SU-DHL-6 (cell line): ENCODE results near the gene CDK18.

Source experiments
- H2AFZ ChIP-seq: fragments of 200-600 bp; sonication (generic); 2 replicates; pipeline ENCODE4 v1.6.1; 2014; ENCODE audit warnings: low read depth, mild to moderate bottlenecking, moderate library complexity, mixed read lengths, antibody characterized with exemption, low read length; ENCODE audit not compliant: severe bottlenecking
- H3F3A ChIP-seq: fragments of 200-600 bp; shearing (Covaris generic); 2 replicates; pipeline ENCODE4 v1.6.0; 2016; ENCODE audit warnings: antibody characterized with exemption, mild to moderate bottlenecking; ENCODE audit not compliant: insufficient read depth
- H3K27ac ChIP-seq: fragments of 200-600 bp; sonication (generic); 2 replicates; pipeline ENCODE4 v1.5.1; 2016; ENCODE audit warnings: low read depth, mild to moderate bottlenecking, low read length, moderate library complexity, mixed read lengths
- H3K27me3 ChIP-seq: fragments of 200-600 bp; sonication (generic), shearing (Covaris generic); 2 replicates; pipeline ENCODE4 v1.6.0; 2014; ENCODE audit warnings: mild to moderate bottlenecking, low read length
- H3K36me3 ChIP-seq: fragments of 200-600 bp; sonication (generic); 2 replicates; pipeline ENCODE4 v1.6.1; 2014; ENCODE audit warnings: mild to moderate bottlenecking, low read length, mixed read lengths
- H3K4me2 ChIP-seq: fragments of 300-600, 200-600 bp; shearing (Covaris generic), sonication (generic); 2 replicates; pipeline ENCODE4 v1.6.0; 2014; ENCODE audit warnings: low read length, low read depth, mild to moderate bottlenecking; ENCODE audit not compliant: poor library complexity, severe bottlenecking
- H3K4me3 ChIP-seq: fragments of 200-600 bp; sonication (generic); 2 replicates; pipeline ENCODE4 v1.5.1; 2014; ENCODE audit warnings: antibody characterized with exemption, low read length, mild to moderate bottlenecking, mixed read lengths; ENCODE audit not compliant: insufficient read depth, poor library complexity, severe bottlenecking
- H3K79me2 ChIP-seq: fragments of 200-600 bp; sonication (generic); 2 replicates; pipeline ENCODE4 v1.6.1; 2014; ENCODE audit warnings: mild to moderate bottlenecking, low read length, moderate library complexity; ENCODE audit not compliant: insufficient read depth
- H3K9ac ChIP-seq: fragments of 200-600 bp; sonication (generic); 2 replicates; pipeline ENCODE4 v1.7.0; 2014; ENCODE audit warnings: mild to moderate bottlenecking, low read length
- H3K9me2 ChIP-seq: fragments of 200-600 bp; sonication (generic); replicated peaks from 2 replicates; pipeline ENCODE4 v1.6.1; 2014; ENCODE audit warnings: low read length; ENCODE audit not compliant: insufficient read depth
- H3K9me3 ChIP-seq: fragments of 200-600 bp; sonication (generic); 2 replicates; pipeline ENCODE4 v1.6.1; 2014; ENCODE audit warnings: low read length, mixed read lengths; ENCODE audit not compliant: insufficient read depth
- H4K20me1 ChIP-seq: fragments of 200-600 bp; sonication (generic); 2 replicates; pipeline ENCODE4 v1.6.1; 2014; ENCODE audit warnings: low read depth, mild to moderate bottlenecking, antibody characterized with exemption, low read length, moderate library complexity, mixed read lengths
- CTCF ChIP-seq: fragments of 200-600 bp; sonication (generic); IDR thresholded peaks from one replicate; pipeline ENCODE4 v1.5.1; 2017; ENCODE audit warnings: antibody characterized with exemption, mild to moderate bottlenecking, low read length, moderate library complexity; ENCODE audit not compliant: insufficient read depth, poor library complexity, severe bottlenecking
- EZH2phosphoT487 ChIP-seq: fragments of 200-600 bp; sonication (generic), shearing (Covaris generic); conservative IDR thresholded peaks from 2 replicates; pipeline ENCODE4 v1.6.1; 2018; ENCODE audit warnings: mild to moderate bottlenecking, antibody characterized with exemption, low read length, moderate library complexity, mixed read lengths

The CDK18 gene

GRCh38 chr1:205484985-205485967 is 19.2 kb upstream of the CDK18 start:
- TF ChIP-seq CTCF (peak; percentile 74), EZH2phosphoT487 (no peak)
- no peaks in the 10 kb centered on the region for H3K9me2 ChIP-seq
- H4K20me1 ChIP-seq: no peaks in the 10 kb centered on the region
- H3K4me2 ChIP-seq: no peak overlapping the region
- H3K9ac ChIP-seq: no peak overlapping the region
- no peak overlapping the region for H3K4me3 ChIP-seq
- no peaks in the 10 kb centered on the region for H3K9me3 ChIP-seq
- no peaks in the 10 kb centered on the region for H3K36me3 ChIP-seq
- H3K79me2 ChIP-seq: no peaks in the 10 kb centered on the region
- H2AFZ ChIP-seq: no peak overlapping the region
- no peak overlapping the region for H3K27ac ChIP-seq
- no peaks in the 10 kb centered on the region for H3F3A ChIP-seq
- no peaks in the 10 kb centered on the region for H3K27me3 ChIP-seq

GRCh38 chr1:205486258-205486657 is 18.2 kb upstream of the CDK18 start:
- Histone ChIP-seq H3K36me3 (no peaks in the 10 kb centered on the region), H3K9ac (no peak overlapping the region), H2AFZ (no peak overlapping the region), H3K79me2 (no peaks in the 10 kb centered on the region), H3K27me3 (no peaks in the 10 kb centered on the region), H3K4me2 (no peak overlapping the region), H3F3A (no peaks in the 10 kb centered on the region), H4K20me1 (no peaks in the 10 kb centered on the region), H3K9me2 (no peaks in the 10 kb centered on the region), H3K9me3 (no peaks in the 10 kb centered on the region), H3K4me3 (no peak overlapping the region), H3K27ac (no peak overlapping the region)
- no peak for TF ChIP-seq CTCF
- TF ChIP-seq EZH2phosphoT487: no peak

DNA sequence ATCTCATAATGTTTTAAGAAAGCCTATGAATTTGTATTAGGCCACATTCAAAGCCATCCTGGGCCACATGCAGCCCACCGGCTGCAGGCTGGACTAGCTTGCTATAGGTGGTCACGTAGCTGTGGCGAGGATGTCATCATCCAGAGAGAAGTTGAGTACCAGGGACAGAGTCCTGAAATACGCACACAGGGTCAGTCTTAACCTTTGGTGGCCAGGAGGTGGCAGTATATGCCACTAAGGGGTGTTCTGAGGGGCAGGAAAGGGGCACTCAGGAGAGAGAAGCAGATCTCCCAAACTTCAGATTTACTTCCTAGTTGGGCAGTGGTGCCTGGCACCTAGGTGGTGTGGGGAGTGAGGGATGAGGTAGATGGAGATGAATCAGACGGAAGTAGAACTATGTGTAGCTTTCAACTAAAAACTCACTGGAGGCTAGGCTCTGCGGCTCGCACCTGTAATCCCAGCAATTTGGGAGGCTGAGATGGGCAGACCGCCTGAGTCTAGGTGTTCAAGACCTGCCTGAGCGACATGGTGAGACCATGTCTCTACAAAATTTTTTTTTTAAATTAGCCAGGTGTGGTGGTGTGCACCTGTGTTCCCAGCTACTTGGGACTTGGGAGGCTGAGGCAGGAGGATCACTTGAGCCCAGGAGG is 16.3 kb upstream of the CDK18 start:
- Histone ChIP-seq H4K20me1 (no peaks in the 10 kb centered on the region), H3K9me2 (no peaks in the 10 kb centered on the region), H2AFZ (no peak overlapping the region), H3K4me3 (no peak overlapping the region), H3K9me3 (no peaks in the 10 kb centered on the region), H3F3A (no peaks in the 10 kb centered on the region), H3K27me3 (no peaks in the 10 kb centered on the region), H3K4me2 (no peak overlapping the region), H3K9ac (no peak overlapping the region), H3K36me3 (no peaks in the 10 kb centered on the region), H3K79me2 (no peaks in the 10 kb centered on the region), H3K27ac (no peak overlapping the region)
- no peak for TF ChIP-seq EZH2phosphoT487
- peak; percentile 67 for TF ChIP-seq CTCF
